Upper lobe of left lung (tissue), 6 donors: Measurements from ENCODE around the gene B3GNT8. TPM values are rescaled to one million over a fixed set of nuclear protein-coding genes. Genes with fewer than 3 reads are reported as not detected.

Experiments
- ATAC-seq, 2 donors: fragments of 200-7000 bp; cut with Tn5 transposase; one replicate each; pipeline ENCODE4 v1.9.1; 2022; ENCODE audit warnings: mild to moderate bottlenecking in 2 of 2, moderate library complexity in 2 of 2; ENCODE audit not compliant: low FRiP score in 2 of 2
- DNase-seq, 2 donors: peaks; one replicate each; pipeline ENCODE4 v3.0.0-alpha.2; 2019 to 2020
- H3K27ac ChIP-seq, 4 donors: fragments of 200-600 bp; sonication (generic); one replicate each; pipeline ENCODE4 v1.5.1; 2016 to 2019
- H3K27me3 ChIP-seq, 4 donors: fragments of 200-600 bp; sonication (generic); one replicate each; pipeline ENCODE4 v1.5.1; 2017 to 2019
- H3K36me3 ChIP-seq, 4 donors: fragments of 200-600 bp; sonication (generic); one replicate each; pipeline ENCODE4 v1.5.1; 2016 to 2019
- H3K4me1 ChIP-seq, 4 donors: fragments of 200-600 bp; sonication (generic); one replicate each; pipeline ENCODE4 v1.5.1; 2018 to 2019
- H3K4me3 ChIP-seq, 4 donors: fragments of 200-600 bp; sonication (generic); one replicate each; pipeline ENCODE4 v1.5.1; 2017 to 2019; ENCODE audit warnings: mild to moderate bottlenecking in 2 of 4, moderate library complexity in 1 of 4
- H3K9me3 ChIP-seq, 4 donors: fragments of 200-600 bp; sonication (generic); one replicate each; pipeline ENCODE4 v1.5.1; 2018 to 2019
- EP300 ChIP-seq, 4 donors: sonication (generic); formaldehyde crosslinking; IDR thresholded peaks; one replicate each; pipeline ENCODE4 v1.5.1; 2017; ENCODE audit warnings: antibody characterized with exemption in 4 of 4, control low read depth in 2 of 4
- POLR2A ChIP-seq, 4 donors: fragments of 450-650 bp; IDR thresholded peaks; one replicate each; pipeline ENCODE4 v1.5.1; 2016 to 2017; ENCODE audit warnings: antibody characterized with exemption in 4 of 4, mild to moderate bottlenecking in 2 of 4
- POLR2AphosphoS5 ChIP-seq, 2 donors: sonication (generic); formaldehyde crosslinking; IDR thresholded peaks; one replicate each; pipeline ENCODE4 v1.5.1; 2017; ENCODE audit warnings: antibody characterized with exemption in 2 of 2
- WGBS, 2 donors: methylation state at CpG; one replicate each; pipeline ENCODE4 v1.1.5; 2017 to 2018; 5-methylcytosine and 5-hydroxymethylcytosine counted together
- total RNA-seq, 6 donors: library from RNA; depleted of rRNA in 4 of 6; stranded (reverse); fragments of >200 nt in 4 of 6; gene quantifications; one replicate each; pipeline versions ENCODE4 v1.1.0 to v1.2.1, GENCODE V29; 2016 to 2021
- TF ChIP-seq, protein P1 (sequence below), 6 experiments: fragments of 450-650 bp in 4 of 6; fragments of 200-600 bp in 2 of 6; sonication (generic) in 2 of 6; IDR thresholded peaks; one replicate each; pipeline ENCODE4 v1.5.1; 2016 to 2019; ENCODE audit warnings: antibody characterized with exemption in 6 of 6
- donor health status: DM: no; HTN: no; CAD: no; lungs with moderate emphysema.
- donor health status: DM: no; HTN: yes; CAD: no; lungs with severe emphysema.

B3GNT8 gene
- total RNA-seq, 6 donors from 2014 or later, result 10.0 to 39.1 (median 23.4) TPM

DNA sequence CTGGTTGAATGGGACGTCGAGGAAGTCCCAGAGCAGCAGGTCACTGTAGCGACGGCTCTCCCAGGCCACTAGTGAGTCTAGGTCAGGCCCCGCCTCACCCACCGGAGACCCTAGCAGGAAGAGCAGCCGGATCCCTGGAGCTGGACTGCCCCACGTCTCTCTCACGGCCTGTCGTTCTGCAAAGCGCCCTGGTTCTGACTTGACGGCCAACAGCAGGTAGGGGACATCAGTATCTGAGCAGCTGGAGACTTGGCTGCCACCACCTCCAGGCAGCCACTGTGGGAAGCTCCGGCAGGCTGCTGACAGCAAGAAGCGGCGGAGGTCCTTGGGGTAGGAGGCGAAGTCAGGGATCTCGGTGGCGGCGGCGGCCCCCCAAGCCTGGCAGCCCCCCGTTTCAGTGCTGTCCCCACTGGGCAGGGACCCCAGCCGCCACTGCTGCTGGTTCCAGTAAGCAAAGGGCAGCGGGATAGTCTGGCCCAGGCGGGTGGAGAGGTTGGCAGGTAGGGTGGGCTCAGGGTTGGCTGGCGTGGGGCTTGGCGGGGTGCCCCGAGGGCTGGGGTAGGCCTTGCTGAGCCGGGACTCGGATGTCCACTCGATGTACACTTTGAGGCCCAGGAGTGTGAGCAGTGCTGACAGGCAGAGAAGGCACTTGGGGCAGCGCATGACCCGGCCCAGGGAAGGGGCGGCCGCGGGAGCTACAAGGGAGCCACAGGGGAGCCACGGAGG lies 895 bp downstream of the B3GNT8 start:
- peaks cover 12 to 53% (median 26%) of the 10 kb centered on the region in 4 donors for H3K36me3 ChIP-seq
- DNase-seq, result peak in 1 of 2 donors; percentile 86

DNA sequence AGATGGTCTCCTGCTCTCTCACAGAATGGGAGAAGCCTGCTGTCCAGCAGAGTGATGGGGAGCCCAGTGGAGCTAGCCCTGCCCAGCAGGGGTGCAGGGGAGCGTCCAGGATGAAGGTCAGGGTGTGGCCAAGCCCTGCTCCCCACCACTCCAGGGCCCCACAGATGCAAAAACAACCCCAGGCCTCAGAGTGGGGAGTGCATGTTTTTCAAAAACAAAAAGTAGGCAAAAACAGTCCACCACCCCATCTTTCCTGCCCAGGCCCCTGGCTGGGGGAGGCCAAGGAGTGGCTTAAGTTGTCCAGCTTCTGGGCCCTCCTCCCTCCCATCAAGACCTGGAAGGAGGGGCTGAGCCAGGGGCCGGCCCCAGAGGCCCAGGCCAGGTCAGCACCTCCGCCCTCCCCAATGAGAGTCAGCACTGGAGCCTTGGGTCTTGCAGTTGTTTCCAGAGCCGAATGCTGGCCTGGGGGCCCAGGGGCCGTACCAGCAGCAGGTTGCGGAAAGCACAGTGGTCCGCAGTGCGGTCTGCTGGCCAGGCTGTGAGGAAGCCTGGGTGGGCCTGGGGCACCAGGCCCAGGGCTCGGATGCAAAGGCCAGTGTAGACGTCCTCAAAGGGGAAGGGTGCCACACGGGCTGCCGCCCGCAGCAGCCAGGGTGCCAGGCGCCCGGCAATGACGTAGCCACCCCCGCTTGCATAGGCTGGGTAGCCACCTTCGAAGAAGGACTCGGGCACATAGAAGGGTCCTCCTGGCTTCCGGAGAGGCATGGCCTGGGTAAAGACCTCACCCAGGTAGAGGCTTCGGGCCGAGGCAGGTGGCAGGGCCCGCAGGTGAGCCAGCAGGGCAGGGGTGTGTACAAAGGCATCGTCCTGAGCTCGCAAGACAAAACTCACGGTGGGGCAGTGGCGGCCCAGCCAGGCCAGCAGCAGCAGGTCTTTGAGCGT lies 1.7 kb downstream of the B3GNT8 start:
- peaks cover 39 to 86% (median 62%) of the 10 kb centered on the region in 4 donors for H3K4me1 ChIP-seq
- 61 to 84% methylated on average over 2 to 20 of the region's 28 CpGs for WGBS, 2 donors
- H3K9me3 ChIP-seq, result no peaks in the 10 kb centered on the region
- H3K36me3 ChIP-seq, result peaks cover 16 to 55% (median 30%) of the 10 kb centered on the region in 4 donors
- no peaks in the 10 kb centered on the region for H3K27me3 ChIP-seq
- TF ChIP-seq POLR2AphosphoS5 (IDR thresholded peaks at IDR 0.05) (no peak), EP300 (IDR thresholded peaks at IDR 0.05) (no peak), POLR2A (IDR thresholded peaks at IDR 0.05) (peak in 1 of 4 donors; percentile 14)
- TF ChIP-seq, protein P1, sequence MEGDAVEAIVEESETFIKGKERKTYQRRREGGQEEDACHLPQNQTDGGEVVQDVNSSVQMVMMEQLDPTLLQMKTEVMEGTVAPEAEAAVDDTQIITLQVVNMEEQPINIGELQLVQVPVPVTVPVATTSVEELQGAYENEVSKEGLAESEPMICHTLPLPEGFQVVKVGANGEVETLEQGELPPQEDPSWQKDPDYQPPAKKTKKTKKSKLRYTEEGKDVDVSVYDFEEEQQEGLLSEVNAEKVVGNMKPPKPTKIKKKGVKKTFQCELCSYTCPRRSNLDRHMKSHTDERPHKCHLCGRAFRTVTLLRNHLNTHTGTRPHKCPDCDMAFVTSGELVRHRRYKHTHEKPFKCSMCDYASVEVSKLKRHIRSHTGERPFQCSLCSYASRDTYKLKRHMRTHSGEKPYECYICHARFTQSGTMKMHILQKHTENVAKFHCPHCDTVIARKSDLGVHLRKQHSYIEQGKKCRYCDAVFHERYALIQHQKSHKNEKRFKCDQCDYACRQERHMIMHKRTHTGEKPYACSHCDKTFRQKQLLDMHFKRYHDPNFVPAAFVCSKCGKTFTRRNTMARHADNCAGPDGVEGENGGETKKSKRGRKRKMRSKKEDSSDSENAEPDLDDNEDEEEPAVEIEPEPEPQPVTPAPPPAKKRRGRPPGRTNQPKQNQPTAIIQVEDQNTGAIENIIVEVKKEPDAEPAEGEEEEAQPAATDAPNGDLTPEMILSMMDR (IDR thresholded peaks at IDR 0.05), result no peak
- ATAC-seq, result no peak
- peak overlapping the region; percentile 68 to 95 (median 86) for H3K27ac ChIP-seq
- DNase-seq, result peak in 1 of 2 donors; percentile 80
- peak overlapping the region; percentile 36 to 71 (median 51) for H3K4me3 ChIP-seq

More for the DNA sequence above, 895 bp downstream of the B3GNT8 start:
- peaks cover 39 to 82% (median 55%) of the 10 kb centered on the region in 4 donors for H3K4me1 ChIP-seq
- no peaks in the 10 kb centered on the region for H3K27me3 ChIP-seq
- TF ChIP-seq POLR2A (IDR thresholded peaks at IDR 0.05) (no peak), EP300 (IDR thresholded peaks at IDR 0.05) (no peak), POLR2AphosphoS5 (IDR thresholded peaks at IDR 0.05) (no peak)
- TF ChIP-seq, protein P1 (IDR thresholded peaks at IDR 0.05), result no peak
- ATAC-seq, result peak; percentile 18 to 47
- peak overlapping the region; percentile 36 to 71 (median 51) for H3K4me3 ChIP-seq
- WGBS, 2 donors, result 62% methylated on average over 26 of the region's 36 CpGs; no CpG with 5 or more reads in 1 of the 2 donors
- H3K9me3 ChIP-seq, result no peaks in the 10 kb centered on the region
- H3K27ac ChIP-seq, result peak overlapping the region; percentile 68 to 95 (median 86)

DNA sequence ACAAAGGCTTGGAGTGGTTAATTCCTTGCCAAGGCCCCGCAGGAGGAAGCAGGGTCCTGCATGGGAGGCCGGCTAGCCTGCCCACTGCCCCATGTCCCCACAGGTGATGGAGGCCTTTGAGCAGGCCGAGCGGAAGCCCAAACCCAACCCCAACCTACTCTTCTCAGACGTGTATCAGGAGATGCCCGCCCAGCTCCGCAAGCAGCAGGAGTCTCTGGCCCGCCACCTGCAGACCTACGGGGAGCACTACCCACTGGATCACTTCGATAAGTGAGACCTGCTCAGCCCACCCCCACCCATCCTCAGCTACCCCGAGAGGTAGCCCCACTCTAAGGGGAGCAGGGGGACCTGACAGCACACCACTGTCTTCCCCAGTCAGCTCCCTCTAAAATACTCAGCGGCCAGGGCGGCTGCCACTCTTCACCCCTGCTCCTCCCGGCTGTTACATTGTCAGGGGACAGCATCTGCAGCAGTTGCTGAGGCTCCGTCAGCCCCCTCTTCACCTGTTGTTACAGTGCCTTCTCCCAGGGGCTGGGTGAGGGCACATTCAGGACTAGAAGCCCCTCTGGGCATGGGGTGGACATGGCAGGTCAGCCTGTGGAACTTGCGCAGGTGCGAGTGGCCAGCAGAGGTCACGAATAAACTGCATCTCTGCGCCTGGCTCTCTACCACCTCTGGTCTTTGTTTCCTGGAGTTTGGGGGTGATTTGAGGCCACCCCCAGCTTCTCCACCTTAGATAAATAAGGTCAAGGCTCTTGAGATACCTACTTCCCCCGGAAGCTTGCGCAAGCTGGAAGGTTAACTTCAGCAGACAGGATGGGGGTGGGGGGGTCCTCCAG lies 2.6 kb downstream of the B3GNT8 start:
- WGBS, 2 donors, result 75 to 78% methylated on average over 11 to 21 of the region's 21 CpGs
- H3K4me1 ChIP-seq, result peaks cover 43 to 94% (median 66%) of the 10 kb centered on the region in 4 donors
- TF ChIP-seq EP300 (IDR thresholded peaks at IDR 0.05), result no peak
- no peak for TF ChIP-seq POLR2AphosphoS5 (IDR thresholded peaks at IDR 0.05)
- TF ChIP-seq, protein P1 (IDR thresholded peaks at IDR 0.05), result no peak
- TF ChIP-seq POLR2A (IDR thresholded peaks at IDR 0.05), result no peak
- no peaks in the 10 kb centered on the region for H3K9me3 ChIP-seq
- peak overlapping the region in 2 of 4 donors; percentile 61 to 71 for H3K4me3 ChIP-seq
- peak overlapping the region; percentile 68 to 95 (median 86) for H3K27ac ChIP-seq
- H3K36me3 ChIP-seq, result peaks cover 22 to 64% (median 38%) of the 10 kb centered on the region in 4 donors
- DNase-seq (peak in 1 of 2 donors; percentile 83), ATAC-seq (no peak)
- H3K27me3 ChIP-seq, result no peaks in the 10 kb centered on the region

DNA sequence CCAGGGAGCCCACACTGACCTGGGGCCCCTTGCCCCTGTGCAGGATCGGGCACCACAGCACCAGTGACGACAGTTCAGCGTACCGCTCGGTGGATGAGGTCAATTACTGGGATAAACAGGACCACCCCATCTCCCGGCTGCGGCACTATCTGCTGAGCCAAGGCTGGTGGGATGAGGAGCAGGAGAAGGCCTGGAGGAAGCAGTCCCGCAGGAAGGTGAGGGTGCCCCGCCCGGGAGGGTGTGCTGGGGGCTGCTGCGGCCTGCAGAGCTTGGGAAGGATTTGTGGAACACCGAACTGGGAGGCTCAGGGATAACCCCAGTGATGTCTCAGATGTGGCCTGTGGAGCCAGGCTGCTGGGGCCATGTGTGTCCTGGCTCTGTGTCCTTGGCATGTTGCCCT lies 4.2 kb downstream of the B3GNT8 start:
- 88 to 94% methylated on average over 10 to 12 of the region's 12 CpGs for WGBS, 2 donors
- no peak for TF ChIP-seq POLR2A (IDR thresholded peaks at IDR 0.05)
- TF ChIP-seq POLR2AphosphoS5 (IDR thresholded peaks at IDR 0.05), result no peak
- TF ChIP-seq, protein P1 (IDR thresholded peaks at IDR 0.05), result no peak
- TF ChIP-seq EP300 (IDR thresholded peaks at IDR 0.05), result no peak
- ATAC-seq (no peak), DNase-seq (peak in 1 of 2 donors; percentile 50)
- H3K4me3 ChIP-seq, result no peak overlapping the region
- H3K4me1 ChIP-seq, result peaks cover 33 to 80% (median 55%) of the 10 kb centered on the region in 4 donors
- H3K27me3 ChIP-seq, result no peaks in the 10 kb centered on the region
- peak overlapping the region in 1 of 4 donors; percentile 81 for H3K27ac ChIP-seq
- no peaks in the 10 kb centered on the region for H3K9me3 ChIP-seq
- H3K36me3 ChIP-seq, result peaks cover 31 to 80% (median 49%) of the 10 kb centered on the region in 4 donors
